GM13976 (cell line): Measurements from ENCODE around the gene F5.

Experiments
- DNase-seq: peaks from one replicate; pipeline ENCODE4 v3.0.0; 2012; ENCODE audit warnings: low spot score
- in situ Hi-C: fragments of 300-500 bp; cut with MboI; formaldehyde crosslinking; loops from one replicate; pipeline ENCODE4 v1.12.0; 2022; ENCODE audit warnings: low sequenced_read_pairs, mixed read lengths, inconsistent platforms; ENCODE audit not compliant: unreplicated experiment
- TF ChIP-seq, protein P1 (sequence below): IDR thresholded peaks from 2 replicates; pipeline ENCODE4 v1.5.1; 2012; ENCODE audit warnings: borderline replicate concordance, mild to moderate bottlenecking; ENCODE audit not compliant: insufficient read depth; ENCODE audit errors: extremely low read depth, missing control alignments, control extremely low read depth

The F5 gene

DNA sequence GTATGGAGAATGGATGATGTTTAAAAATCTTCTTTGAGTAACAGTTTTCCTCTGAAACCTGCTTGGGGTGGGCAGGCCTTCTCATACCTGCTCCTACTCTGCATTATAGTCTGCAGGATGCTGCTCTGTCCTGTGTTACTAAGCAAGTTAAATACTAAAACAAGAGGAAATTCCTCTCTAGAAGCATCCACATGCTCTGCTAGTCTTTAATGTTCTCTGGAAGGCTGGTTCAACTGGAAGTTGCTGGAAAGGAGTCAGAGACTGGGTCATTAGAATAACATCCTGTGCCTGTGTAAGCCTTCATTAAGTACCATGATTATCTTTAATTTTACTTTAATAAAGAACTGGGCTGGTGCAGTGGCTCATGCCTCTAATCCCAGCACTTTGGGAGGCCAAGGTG, 37.8 kb upstream of the F5 start:
- TF ChIP-seq, protein P1, sequence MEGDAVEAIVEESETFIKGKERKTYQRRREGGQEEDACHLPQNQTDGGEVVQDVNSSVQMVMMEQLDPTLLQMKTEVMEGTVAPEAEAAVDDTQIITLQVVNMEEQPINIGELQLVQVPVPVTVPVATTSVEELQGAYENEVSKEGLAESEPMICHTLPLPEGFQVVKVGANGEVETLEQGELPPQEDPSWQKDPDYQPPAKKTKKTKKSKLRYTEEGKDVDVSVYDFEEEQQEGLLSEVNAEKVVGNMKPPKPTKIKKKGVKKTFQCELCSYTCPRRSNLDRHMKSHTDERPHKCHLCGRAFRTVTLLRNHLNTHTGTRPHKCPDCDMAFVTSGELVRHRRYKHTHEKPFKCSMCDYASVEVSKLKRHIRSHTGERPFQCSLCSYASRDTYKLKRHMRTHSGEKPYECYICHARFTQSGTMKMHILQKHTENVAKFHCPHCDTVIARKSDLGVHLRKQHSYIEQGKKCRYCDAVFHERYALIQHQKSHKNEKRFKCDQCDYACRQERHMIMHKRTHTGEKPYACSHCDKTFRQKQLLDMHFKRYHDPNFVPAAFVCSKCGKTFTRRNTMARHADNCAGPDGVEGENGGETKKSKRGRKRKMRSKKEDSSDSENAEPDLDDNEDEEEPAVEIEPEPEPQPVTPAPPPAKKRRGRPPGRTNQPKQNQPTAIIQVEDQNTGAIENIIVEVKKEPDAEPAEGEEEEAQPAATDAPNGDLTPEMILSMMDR, result no peak
- no peak for DNase-seq
- in situ Hi-C loops, result no loop called here

DNA sequence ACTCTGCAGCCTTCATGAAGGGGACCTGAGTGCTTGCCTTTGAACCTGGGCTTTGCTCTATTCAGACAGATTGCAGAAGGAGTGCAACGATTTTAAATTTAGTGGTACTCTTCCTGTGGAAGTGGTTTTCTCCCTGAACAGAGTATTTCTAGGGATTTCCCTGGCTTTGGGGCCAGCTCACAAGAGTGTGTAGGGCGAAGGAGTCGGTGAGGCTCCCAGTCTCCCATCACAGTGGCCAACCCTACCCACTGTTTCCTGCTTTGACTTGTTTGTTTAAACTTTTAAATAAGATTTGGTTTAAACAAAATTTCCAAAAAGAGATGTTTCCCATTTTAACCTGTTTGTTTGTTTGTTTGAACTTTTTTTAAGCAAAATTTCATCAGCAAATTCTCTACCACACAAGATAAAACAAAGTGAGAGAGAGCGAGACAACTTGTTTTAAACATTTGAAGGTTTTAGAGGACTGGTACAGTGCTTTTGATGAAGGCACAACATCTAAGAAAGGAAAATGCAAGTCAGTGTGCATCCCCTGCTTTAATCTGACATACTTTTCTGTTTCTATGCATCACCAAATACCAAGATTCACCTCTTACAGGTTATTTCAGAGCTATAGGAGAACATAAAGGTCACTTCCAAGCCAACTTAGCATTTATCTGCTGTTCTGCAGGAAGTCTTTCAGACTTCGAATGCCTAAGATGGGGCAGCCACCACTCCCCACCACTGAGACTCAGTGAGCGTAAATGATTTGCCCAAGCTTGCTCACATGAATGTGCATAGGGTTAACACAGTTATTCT, 37.0 kb upstream of the F5 start:
- in situ Hi-C loops, result no loop called here
- TF ChIP-seq, protein P1, result no peak
- DNase-seq, result no peak

DNA sequence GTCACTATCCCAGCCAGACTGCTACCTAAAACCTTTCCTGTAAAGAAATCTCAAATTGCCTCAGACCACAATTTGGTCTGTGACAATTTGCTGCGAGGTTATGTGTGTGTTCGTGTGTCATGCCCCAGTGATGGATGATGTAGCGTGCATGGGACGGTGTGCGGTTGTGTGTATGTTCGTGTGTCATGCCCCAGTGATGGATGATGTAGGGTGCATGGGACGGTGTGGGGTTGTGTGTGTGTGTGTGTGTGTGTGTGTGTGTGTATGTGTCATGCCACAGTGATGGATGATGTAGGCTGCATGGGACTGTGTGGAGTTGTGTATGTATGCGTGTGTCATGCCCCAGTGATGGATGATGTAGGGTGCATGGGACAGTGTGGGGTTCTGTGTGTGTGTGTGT, 34.3 kb upstream of the F5 start:
- no peak for DNase-seq
- TF ChIP-seq, protein P1, result no peak
- in situ Hi-C loops, result no loop called here

DNA sequence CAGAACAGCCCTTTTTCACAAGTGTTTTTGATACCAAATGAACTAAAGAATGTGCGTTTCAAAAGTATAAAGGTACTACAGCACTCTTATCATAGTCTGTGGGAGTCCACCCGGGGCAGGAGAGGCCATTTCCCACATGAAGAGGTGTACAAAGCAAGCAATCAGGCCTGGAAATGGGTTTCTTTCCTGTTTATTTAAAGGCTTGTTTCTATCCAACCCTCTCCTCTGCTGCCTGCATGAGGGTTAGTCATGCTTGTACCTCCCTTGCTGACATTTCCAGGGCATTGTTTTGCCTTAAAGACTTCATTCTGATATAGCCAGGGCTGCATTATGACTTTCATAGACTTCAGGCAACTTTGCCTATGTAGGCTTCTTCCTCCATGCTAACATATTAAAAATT, 32.1 kb upstream of the F5 start:
- DNase-seq, result no peak
- TF ChIP-seq, protein P1, result no peak
- in situ Hi-C loops, result no loop called here

DNA sequence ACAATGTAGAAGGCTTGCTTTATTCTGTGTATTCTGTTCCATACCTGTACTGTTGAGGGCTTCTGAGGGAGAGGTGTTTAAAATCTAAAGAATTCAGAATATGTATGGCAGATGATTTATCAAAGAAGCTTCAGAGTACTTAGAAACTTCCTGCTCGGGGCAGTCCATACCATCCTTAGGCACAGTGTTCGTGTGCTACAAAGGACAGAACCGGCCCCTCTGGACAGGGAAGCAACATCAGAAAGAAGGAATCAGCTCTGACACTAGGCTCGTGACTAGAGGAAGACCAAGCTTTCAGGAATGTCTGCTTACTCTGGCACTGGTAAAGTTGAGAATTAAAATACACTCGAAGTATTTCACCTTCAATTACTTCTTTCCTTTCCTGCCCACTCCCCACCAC, 29.5 kb upstream of the F5 start:
- TF ChIP-seq, protein P1, result no peak
- in situ Hi-C loops, result no loop called here

DNA sequence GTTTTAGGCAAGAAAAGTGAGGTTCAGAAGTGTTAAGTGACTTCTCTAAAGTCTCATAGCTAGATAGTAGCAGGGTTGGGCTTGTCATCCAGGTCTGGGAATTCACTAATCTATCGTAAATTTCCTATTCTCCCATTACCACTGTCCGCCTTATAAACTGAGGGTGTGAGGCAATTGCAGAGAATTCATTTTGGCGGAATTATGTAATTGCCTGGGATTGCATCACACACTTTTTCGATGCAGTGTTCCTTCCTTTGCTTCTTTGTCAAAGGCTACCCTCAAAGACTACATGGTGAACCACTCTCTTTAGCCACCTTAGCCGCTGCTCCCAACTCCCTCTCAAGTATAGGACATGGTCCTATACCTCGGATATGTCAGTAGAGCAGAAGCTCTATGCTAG, 24.6 kb upstream of the F5 start:
- in situ Hi-C loops, result no loop called here

More for the DNA sequence above, 29.5 kb upstream of the F5 start:
- no peak for DNase-seq

More for the DNA sequence above, 24.6 kb upstream of the F5 start:
- TF ChIP-seq, protein P1, result no peak
- DNase-seq, result no peak
